HG02623 (cell line): Measurements from ENCODE around the gene ZBTB2.
"Not testable (repeated sequence)": the region's sequence is repeated elsewhere in the genome, so short reads cannot be mapped to it uniquely, and the experiment has no call there.

Source experiments
- ATAC-seq: cut with Tn5 transposase; IDR thresholded peaks from one replicate; pipeline ENCODE4 v1.9.1; 2021; ENCODE audit warnings: moderate library complexity; ENCODE audit not compliant: unreplicated experiment

Gene ZBTB2

GRCh38 chr6:151374036-151374683, 17.2 kb downstream of the ZBTB2 start:
- ATAC-seq = no peak

DNA sequence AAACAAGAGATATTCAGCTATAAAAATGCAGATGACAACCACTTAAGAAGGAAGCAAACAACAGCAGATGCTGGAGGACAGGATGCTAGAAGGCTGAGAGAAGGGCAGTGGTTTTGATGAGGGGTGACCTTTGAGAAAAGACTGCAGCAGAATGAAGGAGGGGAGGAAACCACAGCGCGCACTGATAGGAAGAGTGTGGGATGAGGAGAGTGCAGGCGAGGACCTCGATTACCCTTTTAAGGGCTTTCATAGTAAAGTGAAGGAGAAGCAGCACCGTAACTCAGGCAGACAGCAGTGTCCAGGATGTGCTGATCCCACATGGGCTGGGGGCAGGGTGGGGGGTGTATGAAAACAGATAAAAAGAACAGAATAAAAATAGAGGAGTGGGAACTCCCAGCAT, 19.2 kb downstream of the ZBTB2 start:
- ATAC-seq = no peak

- no peak for ATAC-seq
Measured at GRCh38 chr6:151370509-151371078, 20.8 kb downstream of the ZBTB2 start.

- ATAC-seq = no peak
Measured at GRCh38 chr6:151365233-151365632, 26.1 kb downstream of the ZBTB2 start.

- no peak for ATAC-seq
Measured at GRCh38 chr6:151359486-151359885, 31.9 kb downstream of the ZBTB2 start.

DNA sequence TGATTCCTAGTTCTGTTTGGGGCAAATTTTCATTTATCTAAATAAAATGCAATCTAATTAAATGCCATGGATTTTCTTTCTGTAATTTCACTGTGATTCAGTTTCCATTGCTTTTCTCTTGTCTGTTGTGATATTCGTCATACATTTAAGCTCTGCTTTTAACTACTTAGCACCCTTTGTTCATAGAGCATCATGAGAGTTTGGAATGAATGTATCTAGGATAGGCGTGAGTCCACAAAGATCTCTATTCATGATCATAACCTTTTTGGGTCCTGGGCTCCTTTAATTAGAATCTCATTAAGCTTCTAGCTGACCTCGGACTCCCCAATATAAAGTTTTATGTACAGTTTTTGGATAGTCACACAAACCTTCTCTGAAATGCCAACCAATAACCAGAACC, 32.9 kb downstream of the ZBTB2 start:
- no peak for ATAC-seq

DNA sequence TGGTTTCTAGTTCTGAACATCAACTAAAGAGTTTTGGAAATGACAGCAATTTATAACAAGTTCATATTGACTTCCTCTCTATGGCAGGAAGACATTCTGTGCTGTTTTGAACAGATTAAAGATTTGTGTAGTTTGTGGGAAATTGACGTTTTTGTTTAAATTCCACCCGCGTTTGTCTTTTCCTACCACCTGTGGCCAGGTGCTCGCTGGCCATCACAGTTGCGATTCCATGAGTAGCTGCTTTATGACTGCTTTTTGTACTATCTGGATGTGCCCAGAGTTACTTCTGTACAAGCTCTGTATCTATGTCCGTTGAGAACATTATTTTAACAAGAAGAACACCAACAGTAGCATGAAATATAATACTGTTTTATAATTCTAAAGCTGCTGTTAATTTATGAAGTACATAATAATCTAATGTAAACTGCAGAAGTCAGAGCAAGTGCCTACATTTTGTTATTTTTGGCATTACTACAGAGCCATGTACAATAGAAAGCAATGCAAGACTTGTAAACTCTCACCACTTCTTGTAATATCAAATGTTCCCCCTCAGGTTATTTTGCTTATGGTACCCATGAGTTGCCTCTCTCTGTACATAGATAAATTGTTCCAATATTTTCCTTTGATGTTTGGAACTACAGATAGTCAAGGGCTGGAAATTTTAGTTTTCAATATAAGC, 33.5 kb downstream of the ZBTB2 start:
- no peak for ATAC-seq

DNA sequence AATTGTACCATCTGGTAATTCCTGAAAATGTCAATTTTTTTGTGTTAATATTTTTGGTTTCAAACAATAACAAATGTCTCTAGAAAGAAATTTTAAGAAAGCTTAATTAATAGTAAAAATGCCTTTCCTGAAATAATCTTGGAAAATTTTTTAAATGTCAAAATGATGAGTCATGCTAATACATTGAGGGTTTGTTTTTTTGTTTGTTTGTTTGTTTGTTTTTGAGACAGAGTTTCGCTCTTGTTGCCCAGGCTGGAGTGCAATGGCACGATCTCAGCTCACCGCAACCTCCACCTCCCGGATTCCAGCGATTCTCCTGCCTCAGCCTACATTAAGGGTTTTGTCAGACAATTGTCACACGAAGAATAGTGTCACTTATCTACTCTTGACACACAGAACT, 34.4 kb downstream of the ZBTB2 start:
- ATAC-seq = not testable (repeated sequence)

DNA sequence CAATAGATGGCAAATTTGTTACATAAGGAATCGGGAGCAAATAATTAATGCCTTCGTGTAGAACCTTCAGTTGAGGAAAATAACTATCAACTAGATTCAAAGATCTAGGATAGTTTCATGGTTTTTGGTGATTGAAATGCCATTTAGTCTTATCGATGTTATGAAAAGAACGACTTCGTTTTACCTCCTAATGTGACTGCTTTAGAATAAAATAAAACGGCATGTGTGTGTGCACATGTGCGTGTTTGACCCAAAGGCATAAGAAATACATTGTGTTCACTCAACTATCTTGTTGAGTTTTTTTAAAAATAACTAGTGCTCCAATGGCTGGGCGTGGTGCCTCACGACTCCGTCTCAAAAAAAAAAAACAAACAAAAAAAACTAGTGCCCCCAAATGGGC, 37.6 kb downstream of the ZBTB2 start:
- ATAC-seq = no peak

- ATAC-seq = no peak
Measured at GRCh38 chr6:151352410-151353396, 38.7 kb downstream of the ZBTB2 start.

DNA sequence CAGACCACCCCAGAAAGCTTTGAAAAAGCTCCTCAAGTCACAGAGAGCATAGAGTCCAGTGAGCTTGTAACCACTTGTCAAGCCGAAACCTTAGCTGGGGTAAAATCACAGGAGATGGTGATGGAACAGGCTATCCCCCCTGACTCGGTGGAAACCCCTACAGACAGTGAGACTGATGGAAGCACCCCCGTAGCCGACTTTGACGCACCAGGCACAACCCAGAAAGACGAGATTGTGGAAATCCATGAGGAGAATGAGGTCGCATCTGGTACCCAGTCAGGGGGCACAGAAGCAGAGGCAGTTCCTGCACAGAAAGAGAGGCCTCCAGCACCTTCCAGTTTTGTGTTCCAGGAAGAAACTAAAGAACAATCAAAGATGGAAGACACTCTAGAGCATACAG, 39.6 kb downstream of the ZBTB2 start:
- no peak for ATAC-seq

DNA sequence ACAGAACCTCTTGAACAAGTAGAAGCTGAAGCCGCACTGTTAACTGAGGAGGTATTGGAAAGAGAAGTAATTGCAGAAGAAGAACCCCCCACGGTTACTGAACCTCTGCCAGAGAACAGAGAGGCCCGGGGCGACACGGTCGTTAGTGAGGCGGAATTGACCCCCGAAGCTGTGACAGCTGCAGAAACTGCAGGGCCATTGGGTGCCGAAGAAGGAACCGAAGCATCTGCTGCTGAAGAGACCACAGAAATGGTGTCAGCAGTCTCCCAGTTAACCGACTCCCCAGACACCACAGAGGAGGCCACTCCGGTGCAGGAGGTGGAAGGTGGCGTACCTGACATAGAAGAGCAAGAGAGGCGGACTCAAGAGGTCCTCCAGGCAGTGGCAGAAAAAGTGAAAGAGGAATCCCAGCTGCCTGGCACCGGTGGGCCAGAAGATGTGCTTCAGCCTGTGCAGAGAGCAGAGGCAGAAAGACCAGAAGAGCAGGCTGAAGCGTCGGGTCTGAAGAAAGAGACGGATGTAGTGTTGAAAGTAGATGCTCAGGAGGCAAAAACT, 40.1 kb downstream of the ZBTB2 start:
- ATAC-seq = no peak

DNA sequence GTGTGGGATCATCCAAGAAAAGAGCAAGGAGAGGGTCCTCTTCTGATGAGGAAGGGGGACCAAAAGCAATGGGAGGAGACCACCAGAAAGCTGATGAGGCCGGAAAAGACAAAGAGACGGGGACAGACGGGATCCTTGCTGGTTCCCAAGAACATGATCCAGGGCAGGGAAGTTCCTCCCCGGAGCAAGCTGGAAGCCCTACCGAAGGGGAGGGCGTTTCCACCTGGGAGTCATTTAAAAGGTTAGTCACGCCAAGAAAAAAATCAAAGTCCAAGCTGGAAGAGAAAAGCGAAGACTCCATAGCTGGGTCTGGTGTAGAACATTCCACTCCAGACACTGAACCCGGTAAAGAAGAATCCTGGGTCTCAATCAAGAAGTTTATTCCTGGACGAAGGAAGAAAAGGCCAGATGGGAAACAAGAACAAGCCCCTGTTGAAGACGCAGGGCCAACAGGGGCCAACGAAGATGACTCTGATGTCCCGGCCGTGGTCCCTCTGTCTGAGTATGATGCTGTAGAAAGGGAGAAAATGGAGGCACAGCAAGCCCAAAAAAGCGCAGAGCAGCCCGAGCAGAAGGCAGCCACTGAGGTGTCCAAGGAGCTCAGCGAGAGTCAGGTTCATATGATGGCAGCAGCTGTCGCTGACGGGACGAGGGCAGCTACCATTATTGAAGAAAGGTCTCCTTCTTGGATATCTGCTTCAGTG, 40.8 kb downstream of the ZBTB2 start:
- no peak for ATAC-seq

DNA sequence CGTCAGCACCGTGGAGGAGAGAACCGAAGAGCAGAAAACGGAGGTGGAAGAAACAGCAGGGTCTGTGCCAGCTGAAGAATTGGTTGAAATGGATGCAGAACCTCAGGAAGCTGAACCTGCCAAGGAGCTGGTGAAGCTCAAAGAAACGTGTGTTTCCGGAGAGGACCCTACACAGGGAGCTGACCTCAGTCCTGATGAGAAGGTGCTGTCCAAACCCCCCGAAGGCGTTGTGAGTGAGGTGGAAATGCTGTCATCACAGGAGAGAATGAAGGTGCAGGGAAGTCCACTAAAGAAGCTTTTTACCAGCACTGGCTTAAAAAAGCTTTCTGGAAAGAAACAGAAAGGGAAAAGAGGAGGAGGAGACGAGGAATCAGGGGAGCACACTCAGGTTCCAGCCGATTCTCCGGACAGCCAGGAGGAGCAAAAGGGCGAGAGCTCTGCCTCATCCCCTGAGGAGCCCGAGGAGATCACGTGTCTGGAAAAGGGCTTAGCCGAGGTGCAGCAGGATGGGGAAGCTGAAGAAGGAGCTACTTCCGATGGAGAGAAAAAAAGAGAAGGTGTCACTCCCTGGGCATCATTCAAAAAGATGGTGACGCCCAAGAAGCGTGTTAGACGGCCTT, 41.6 kb downstream of the ZBTB2 start:
- no peak for ATAC-seq

GRCh38 chr6:151342750-151343149, 48.6 kb downstream of the ZBTB2 start:
- ATAC-seq = not testable (repeated sequence)

DNA sequence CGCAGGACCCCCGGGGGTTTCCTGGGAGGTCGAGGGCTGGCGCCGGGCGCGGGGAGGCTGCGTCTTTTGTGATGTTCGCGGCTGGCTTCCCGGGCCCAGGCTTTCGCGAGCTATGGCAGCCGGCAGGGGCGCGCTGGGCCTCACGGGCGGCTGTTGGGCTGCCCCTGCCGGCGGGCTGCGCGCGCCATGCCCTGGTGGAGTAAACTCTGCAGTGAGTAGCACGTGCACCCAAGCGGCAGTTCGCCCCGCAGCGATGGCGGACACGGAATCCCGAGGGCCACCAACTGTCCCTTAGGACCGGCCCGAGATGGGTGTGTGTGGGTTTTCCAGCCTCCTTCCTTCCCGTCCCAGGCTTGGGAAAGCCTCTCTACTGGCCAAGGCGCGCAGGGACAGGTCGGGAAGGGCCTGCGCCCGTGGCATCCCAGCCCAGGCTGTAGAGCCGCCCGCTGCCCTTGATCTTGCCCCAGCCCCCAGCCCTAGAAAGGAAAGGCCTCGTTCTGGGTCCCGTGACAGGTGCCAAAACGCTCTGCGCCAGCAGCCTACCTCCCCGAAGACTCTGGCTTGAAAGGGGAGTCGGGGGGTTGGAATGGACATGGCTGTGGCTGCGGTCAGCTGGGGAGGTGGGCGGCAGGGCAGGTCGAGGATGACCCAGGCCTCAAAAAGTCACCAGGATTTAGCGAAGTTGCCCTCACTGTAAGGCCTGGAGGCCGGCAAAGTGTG, 49.7 kb downstream of the ZBTB2 start:
- ATAC-seq = no peak

DNA sequence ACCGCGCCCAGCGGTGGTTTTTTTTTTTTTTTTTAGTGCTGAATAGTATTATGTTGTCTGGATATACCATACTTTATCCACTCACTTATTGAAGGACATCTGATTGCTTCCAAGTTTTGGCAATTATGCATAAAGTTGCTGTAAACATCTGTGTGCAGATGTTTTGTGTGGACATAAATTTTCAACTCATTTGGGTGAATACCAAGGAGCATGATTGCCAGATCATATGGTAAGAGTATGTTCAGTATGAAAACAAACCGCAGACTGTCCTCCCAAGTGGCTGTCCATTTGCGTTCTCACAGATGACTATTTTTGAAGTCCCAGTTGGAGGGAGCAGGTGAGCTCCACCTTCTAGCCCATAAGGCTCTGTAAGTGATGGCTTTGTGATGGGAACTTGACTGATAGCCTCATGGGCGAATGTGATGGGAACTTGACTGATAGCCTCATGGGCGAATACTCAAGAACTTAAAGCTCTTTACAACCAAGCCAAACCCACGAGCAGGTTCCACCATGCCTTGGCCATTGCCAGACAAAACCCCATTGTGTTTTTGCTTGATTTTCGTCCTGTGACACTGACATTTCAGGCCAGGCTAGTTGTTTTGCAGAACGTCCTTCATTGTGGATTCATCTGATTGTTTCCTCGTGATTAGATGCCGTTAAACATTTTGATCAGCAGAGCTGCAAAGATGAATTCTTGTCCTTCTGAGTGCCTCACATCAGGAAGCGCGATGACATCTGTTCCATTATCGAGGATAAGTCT, 51.0 kb downstream of the ZBTB2 start:
- ATAC-seq = no peak

DNA sequence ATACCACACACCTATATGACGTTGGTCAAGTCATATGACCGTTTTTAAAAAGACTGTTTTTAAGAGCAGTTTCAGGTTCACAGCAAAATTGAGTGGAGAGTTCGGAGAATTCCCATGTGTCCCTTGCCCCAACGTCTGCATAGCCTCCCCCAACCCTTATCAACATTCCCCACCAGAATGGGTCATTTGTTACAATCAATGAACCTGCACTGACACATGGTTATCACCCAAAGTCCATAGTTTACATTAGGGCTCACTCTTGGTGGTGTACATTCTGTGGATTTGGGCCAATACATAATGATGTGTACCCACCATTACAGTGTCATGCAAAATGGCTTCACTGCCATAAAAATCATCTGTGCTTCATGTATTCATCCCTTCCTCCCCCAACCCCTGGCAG, 52.0 kb downstream of the ZBTB2 start:
- ATAC-seq = no peak
